Hypothalamus (tissue), 51 donors: ENCODE results near the gene GRAMD4.

Source experiments
- DNase-seq, 51 donors: peaks; one replicate each; lab custom pipeline; 2025; lab: John Stamatoyannopoulos, UW

The GRAMD4 gene

GRCh38 chr22:46679706-46680269 is 59.6 kb downstream of the GRAMD4 start:
- DNase-seq = no peak

DNA sequence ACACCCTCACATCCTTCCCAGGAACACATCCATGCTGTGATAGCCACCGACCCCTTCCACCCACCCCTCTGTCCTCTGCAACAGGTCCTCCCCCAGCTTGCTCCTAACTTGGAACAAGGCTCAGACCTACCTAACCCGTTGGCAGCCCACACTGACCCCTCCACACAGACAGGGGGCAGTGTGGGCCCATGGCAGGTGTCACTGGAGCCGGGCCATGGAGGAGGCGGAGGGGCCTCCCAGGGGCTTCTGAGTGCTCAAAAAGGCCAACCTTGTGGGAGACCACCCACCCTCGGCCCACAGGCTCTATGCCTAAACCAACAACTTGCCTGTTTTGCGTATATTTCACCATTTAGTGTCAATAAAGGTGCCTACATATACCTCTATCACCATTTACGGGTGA is 60.8 kb downstream of the GRAMD4 start:
- no peak for DNase-seq

DNA sequence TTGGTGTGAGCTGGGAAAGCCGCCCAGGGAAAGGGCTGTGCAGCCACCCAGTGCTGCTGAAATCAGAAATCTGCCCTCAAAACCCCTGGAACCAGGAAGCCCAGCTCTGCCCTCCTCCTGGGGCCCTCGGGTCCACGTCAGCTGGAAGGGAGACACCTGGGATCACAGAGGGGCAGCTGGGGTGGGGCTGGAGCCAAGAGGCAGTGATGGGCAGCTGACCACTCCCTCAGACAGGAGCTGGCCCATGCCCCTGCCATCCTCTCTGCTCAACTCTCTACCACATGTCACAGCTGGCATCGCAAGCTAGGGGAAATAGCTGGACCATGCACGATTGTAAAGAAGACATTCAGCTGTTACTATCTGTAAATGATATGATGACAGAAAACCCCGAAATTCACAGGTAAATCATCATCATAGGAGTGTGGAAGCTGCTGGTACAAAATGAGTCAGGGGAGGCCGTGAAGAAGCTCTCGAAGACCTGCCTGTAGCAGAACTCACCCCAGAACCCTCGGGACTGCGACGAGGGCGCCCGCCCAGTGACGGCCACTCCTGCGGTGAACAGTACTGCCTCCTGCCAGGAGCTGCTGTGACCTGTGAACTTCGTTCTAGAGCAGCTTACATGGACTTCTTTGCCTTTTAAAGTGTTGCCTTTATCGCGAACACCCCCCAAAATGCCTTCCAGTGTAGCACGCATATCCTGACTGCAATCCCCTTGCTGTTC is 62.0 kb downstream of the GRAMD4 start:
- DNase-seq = no peak

DNA sequence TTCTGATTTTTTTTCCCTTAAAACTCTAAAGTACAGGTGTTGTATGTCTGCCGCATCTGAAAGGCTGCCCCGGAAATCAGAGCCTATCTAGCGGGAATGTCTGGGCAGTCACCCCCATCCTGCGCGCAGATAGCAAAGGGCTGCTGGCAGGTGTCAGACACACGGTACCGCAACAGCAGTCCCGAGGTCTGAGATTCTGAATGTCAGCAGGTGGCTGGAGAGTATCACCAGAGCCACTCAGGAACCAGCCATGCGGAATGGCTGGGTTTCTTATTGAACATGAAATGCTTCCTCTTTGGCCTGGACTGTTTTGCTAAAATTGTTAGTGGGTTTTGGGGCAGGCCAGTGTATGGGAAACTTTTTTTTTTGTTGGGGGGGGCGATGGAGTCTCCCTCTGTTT is 64.5 kb downstream of the GRAMD4 start:
- no peak for DNase-seq

DNA sequence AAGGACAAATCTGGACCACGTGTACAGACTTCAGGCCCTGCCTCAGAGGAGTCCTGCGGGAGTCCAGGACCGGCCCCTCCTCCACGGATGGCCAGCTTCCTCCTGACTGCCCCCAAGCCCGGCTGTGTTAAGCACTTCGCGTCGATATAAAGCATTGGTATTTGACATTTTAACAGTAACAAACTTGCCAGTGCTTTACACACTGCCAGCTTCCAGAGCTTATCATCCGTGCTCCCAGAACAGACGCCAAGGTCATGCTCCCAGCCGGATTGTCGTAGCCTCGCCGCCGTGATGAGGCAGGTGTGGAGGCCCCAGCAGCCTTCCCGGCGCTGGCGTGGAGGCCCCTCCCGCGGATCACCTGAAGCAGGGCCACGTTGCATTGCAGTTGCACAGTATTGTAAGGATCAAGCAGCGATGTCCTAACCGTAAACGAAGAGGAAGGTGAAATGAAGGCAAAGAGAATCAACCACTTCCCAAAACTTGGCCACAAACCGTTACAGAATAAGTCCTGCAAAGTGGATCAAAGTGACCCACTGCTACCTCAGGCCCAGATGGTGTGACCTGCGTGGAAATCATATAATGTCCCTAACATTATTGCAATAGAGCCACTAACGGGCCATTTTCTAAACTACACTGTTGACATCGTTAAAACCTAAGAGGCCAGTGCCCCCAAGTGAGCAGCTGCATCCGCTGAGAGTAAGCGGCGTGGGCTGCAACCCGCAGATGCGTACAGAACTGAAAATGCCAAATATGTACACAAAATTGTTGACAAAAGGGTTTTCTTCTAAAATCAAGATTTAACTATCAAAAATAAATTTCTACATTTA is 66.2 kb downstream of the GRAMD4 start:
- no peak for DNase-seq

GRCh38 chr22:46687048-46687444 is 66.9 kb downstream of the GRAMD4 start:
- DNase-seq = no peak

- DNase-seq = no peak
Observed at GRCh38 chr22:46687460-46687859, 67.3 kb downstream of the GRAMD4 start.

- DNase-seq = no peak
Observed at GRCh38 chr22:46688949-46689348, 68.8 kb downstream of the GRAMD4 start.

DNA sequence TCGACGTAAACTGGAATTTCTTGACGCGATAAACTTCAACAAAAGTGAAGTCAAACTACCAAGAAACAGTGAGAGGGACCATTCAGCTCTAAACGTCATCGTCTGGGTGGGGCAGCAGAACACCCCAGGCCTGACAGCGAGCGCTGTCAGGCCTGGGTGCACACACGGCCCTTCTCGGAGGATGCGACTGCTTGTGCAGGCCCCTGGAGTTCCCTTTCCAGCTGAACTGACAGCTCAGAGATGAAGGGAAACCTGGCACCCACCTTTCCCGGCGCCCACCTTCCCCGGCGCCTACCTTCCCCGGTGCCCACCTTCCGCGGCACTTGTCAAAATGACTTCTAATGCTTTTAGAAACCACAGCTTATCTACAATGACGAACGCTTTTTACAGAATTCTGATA is 70.0 kb downstream of the GRAMD4 start:
- no peak for DNase-seq

GRCh38 chr22:46691571-46691970 is 71.4 kb downstream of the GRAMD4 start:
- no peak for DNase-seq

DNA sequence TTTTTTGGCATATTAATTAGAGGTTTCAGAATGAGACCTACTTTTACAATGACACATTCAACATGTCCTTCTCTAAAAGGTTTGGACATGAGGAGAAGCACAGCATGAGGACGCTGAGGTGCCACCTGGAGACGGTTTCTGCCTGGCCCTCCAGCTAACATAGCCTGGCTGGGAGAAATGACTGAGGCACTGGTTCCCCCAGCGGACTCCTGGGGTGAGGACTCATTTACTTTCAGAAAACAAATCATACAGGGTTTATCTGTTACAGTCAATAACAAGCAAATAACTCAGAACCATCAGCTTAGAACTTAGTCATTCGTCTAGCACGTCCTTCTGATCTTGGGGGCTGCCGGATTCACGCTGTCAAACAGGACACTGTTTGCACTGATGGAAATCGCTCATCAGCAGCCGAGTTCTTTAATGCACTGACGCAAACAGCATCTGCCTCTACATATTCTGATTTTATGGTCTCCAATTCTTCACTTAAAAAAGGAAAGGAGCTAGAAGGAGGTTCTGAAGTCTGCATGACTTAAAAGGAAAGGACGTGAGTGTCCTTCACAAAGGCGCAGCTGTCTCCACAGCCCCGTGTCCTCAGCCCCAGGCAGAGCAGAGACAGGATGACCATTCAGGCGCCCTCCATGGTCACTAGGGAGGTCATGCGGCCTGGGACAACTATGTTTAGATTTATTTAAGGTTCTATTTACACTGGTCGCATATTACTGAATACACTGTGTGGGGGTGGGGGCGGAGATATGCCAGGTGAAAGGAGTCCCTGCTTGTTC is 73.6 kb downstream of the GRAMD4 start:
- peak in 1 of 51 donors; percentile 44 for DNase-seq

DNA sequence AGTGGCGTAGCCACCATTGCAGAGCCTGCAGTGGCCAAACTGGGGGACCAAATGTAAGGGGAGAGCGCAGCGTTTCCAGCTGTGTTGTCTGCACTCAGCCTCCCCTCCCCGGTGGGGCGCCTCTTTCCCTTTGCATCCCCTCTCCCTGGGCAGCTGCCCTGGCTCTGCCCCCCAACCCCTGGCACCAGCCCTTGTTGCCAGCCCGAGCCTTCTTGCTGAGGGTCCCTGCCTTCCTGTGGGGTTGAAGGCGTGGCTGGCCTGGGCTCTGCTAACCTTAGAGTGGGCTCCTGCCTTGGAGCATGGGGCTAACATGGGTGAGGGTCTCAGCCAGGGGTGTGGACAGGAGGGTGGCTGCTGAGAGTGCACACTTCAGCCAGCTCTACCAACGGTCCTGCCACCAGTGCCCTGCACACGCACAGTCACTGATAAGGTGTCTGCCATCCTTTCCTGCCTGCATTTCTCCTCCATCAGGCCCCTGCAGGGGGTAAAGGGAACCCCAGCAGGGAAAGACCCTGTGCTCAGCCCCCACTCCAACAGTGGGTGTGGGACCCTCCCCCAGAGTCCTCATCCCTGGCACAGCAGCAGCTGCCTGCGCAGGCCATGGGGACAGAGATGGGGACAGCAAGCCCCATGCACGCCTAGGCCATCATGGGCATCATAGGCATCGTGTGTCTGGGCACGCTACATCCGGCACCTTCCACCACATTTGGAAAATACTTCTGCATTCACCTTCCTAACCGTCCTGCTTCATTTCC is 74.4 kb downstream of the GRAMD4 start:
- no peak for DNase-seq

DNA sequence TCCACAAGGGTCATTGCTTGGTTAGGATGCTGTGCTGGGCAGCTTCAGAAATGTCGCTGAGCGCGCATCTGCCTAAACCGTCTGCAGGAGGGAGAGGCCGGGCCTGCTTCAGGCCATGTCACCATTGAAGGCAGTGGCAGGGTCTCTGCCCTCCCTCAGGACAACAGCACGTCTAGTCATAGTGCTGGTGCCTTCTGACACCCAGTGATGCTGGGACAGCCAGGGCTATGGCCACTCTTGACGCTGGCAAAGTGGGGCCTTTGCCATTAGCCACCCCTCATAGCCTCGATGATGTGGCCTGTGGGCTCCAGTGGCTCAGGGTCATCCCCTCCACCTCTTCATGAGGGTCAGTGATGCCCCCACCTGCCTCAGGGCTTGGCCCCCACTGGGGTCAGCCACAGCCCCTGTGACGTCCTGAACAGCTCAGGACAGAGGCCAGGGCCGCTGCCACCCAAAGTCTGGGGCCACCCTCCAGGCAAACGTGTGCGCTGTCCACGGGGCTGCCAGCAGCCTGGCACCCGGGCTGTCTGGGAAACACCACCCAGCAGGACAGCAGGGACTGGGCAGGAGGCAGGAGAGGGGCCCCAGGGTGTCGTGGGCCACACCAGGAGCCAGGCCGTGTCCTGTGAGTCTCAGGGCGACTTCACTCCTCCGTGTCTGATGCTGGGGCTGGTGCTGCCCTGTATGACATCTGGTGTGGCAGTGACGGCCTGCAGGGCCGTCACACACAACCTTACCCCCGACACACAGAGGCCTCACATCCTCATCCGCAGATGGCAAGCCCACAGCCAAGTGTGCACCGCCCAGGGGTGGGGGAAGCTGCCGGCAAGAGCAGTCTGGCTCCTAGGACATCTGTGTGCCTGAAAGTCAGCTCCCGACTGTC is 75.4 kb downstream of the GRAMD4 start:
- DNase-seq = no peak

- DNase-seq = no peak
Observed at GRCh38 chr22:46696229-46696518, 76.0 kb downstream of the GRAMD4 start.

- no peak for DNase-seq
Observed at GRCh38 chr22:46696614-46697013, 76.4 kb downstream of the GRAMD4 start.

GRCh38 chr22:46697811-46698515 is 77.8 kb downstream of the GRAMD4 start:
- DNase-seq = no peak

GRCh38 chr22:46699091-46699490 is 78.9 kb downstream of the GRAMD4 start:
- no peak for DNase-seq

- DNase-seq = no peak
Observed at GRCh38 chr22:46701262-46701661, 81.1 kb downstream of the GRAMD4 start.
